GM18951 (cell line): ENCODE measurements around the gene C21orf91.

ENCODE experiments used
- POLR2A ChIP-seq: IDR thresholded peaks from 4 replicates; pipeline ENCODE4 v1.6.1; 2011; ENCODE audit warnings: mild to moderate bottlenecking; ENCODE audit not compliant: insufficient read length, insufficient read depth; ENCODE audit errors: extremely low read depth
- in situ Hi-C: fragments of 300-500 bp; cut with MboI; formaldehyde crosslinking; loops from one replicate; pipeline ENCODE4 v1.12.0; 2022; ENCODE audit warnings: low sequenced_read_pairs, mixed read lengths, inconsistent platforms; ENCODE audit not compliant: unreplicated experiment

The C21orf91 gene

DNA sequence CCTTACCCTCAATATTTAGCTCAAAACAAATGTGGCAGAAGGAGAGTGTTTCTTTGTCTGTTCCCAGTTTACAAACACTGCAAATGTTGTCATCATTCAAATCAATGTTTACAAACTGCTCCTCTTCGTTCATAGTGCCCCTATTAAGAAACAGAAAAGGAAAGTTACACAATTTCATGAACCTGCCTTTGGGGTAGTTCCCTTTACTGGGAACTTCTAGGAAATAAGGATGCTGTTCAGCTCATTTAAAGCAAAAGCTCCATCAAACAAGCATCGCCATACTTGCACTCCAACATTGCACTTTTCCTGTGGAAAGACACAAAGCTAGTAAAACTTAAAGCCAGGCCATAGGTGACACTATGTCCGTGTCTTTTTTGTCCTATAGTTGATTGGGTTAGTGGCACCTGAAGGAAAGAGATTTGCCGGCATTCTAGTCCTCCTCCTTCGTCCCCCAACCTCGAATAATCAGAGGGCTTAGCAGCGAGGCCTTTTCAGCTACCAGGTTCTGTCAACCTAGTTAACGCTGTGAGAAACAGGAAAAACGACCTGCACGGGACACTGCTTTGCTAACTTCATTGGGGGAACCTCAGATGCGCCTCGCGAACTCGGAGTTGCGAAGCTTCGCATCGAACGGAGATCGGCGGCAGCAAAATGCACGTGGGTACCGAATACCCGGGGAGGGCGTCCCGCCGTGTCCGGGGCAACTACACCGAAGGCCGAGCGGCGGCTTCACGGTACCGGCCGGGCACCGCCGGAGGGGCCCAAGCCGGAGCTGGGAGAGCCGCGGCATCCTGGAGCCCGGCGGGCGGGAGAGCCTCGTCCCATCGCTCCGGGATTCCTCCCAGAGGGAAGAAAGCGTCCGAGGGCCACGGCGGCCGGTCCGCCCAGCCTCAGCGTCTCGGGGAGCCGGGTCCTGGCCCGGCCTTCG is 706 bp downstream of the C21orf91 start:
- TF ChIP-seq POLR2A, result no peak
- in situ Hi-C loops, result no loop called here

GRCh38 chr21:17813353-17813752 is 5.8 kb downstream of the C21orf91 start:
- TF ChIP-seq POLR2A, result no peak
- in situ Hi-C loops, result no loop called here

GRCh38 chr21:17805966-17806365 is 13.2 kb downstream of the C21orf91 start:
- in situ Hi-C loops, result no loop called here
- no peak for TF ChIP-seq POLR2A

DNA sequence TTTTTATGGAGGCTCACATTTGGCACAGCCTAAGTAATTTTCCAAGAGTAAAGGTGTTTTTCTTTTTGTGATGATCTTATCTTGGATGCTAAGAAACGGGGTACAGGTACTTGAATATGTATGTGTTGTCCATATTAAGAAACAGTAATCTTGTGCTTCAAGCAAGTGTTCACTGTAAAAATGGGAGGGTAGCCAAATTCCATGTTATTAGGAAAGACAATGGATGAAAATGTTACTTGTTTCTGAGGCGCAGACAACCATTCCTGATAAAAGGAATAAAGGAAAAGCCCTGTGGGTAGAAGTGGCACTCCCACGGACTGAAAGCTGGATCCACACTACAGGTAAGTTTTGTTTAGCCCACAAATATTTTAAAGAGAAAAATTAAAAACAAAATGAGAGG is 15.6 kb downstream of the C21orf91 start:
- in situ Hi-C loops, result no loop called here
- no peak for TF ChIP-seq POLR2A

- TF ChIP-seq POLR2A, result no peak
- in situ Hi-C loops, result no loop called here
Observed at GRCh38 chr21:17802572-17802971, 16.6 kb downstream of the C21orf91 start.

- in situ Hi-C loops, result no loop called here
Observed at GRCh38 chr21:17799414-17800164, 19.6 kb downstream of the C21orf91 start.

DNA sequence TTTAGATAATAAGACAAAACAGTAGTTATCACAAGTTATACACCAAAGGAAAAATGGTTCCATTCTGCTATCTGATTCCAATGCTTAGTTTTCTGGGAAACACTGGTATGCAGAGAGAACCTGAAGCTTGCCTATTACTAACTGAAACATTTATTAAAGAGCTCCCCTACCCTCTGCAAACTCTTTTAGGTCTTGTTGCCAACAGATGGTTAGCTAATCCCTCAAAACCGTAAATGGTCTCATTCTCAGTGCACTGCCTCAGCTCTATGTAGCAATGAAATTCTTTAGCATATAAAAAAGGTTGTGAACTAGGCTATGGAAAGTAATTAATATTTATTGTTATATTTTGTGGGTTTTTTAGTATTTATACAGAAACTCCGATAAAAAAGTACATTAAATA is 20.4 kb downstream of the C21orf91 start:
- in situ Hi-C loops, result no loop called here
- no peak for TF ChIP-seq POLR2A

More at GRCh38 chr21:17799414-17800164, 19.6 kb downstream of the C21orf91 start:
- TF ChIP-seq POLR2A, result no peak

- no peak for TF ChIP-seq POLR2A
- in situ Hi-C loops, result no loop called here
Observed at GRCh38 chr21:17797967-17798366, 21.2 kb downstream of the C21orf91 start.

DNA sequence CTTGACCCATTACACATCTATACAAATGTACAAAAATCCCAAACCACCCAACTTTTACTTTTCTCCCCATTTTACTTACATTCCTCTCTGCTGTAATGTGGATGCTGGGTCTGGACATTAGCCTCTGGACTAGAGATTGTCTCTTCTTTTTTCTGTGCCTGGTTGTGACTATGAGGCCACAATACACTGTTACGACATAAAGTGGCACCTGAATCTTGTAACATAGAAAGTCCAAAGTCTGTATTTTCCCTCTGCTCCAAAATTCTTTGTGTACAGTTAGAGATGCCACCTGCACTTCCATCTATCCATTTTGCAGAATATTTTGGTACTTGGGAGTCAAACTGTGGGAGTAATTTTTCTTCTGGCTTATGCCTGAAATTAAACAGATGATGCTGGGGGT is 22.7 kb downstream of the C21orf91 start:
- no peak for TF ChIP-seq POLR2A
- in situ Hi-C loops, result no loop called here

DNA sequence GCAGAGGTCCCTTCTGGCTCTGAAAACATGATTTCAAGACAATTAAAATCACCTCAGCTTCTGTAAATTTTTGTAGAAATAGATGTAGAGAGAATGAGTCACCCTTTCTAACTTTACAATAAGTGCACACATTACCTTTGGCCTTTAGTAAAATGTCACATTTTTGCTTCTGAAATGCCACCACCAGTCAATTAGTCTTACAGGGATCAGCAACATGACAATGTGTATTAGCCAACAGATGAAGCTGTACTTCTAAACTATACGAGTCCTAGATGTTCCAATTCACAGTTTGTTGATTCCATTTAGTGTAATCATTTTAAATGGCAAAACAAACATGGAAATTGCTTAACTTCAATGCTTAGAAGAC is 23.1 kb downstream of the C21orf91 start:
- in situ Hi-C loops, result no loop called here
- TF ChIP-seq POLR2A, result no peak

DNA sequence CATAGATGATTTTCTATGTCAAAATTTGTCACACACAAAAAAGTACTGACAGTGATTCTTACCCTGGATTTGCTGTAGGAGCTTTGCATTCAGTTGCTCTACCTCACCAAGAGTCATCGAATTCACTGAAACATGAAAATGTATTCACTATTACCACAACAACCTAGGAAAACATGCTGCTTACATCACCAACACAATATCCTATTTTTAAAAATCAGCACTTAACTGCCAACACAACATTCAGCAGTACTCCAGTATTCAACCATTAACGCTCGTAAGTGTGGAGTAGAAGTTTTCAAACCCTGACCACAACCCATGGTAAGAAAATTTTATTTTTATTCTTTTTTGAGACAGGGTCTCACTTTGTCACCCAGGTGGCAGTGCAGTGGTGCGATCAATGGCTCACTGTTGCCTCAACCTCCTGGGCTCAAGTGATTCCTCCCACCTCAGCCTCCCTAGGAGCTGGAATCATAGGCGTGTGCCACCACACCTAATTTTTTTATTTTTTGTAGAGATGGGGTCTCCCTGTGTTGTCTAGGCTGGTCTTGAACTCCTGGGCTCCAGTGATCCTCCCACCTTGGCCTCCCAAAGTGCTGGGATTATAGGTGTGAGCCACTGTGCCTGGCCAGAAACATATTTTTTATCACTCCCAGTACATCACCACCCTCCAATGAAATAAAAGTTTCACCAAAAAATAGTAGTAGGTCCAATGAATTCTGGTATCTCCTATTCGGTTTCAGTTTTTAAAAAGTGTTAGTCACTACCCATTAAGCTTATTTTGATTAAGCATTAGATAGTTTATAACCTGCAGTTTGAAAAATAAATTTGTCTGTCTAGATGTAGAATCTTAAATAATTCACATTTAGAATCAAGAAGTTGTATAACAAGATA is 23.8 kb downstream of the C21orf91 start:
- in situ Hi-C loops, result no loop called here
- no peak for TF ChIP-seq POLR2A

- in situ Hi-C loops, result no loop called here
- no peak for TF ChIP-seq POLR2A
Observed at GRCh38 chr21:17794518-17795145, 24.5 kb downstream of the C21orf91 start.
